HG03108 (cell line): ENCODE results near the gene LAMTOR4.
"Not testable (repeated sequence)": the region's sequence is repeated elsewhere in the genome, so short reads cannot be mapped to it uniquely, and the experiment has no call there.

ENCODE experiments used
- ATAC-seq: cut with Tn5 transposase; IDR thresholded peaks from one replicate; pipeline ENCODE4 v1.9.1; 2021; ENCODE audit warnings: moderate library complexity; ENCODE audit not compliant: unreplicated experiment

LAMTOR4 gene

GRCh38 chr7:100195901-100196322, 47.2 kb downstream of the LAMTOR4 start:
- ATAC-seq = not testable (repeated sequence)

GRCh38 chr7:100198266-100198665, 49.5 kb downstream of the LAMTOR4 start:
- ATAC-seq = no peak

GRCh38 chr7:100200693-100201092, 52.0 kb downstream of the LAMTOR4 start:
- ATAC-seq = no peak
